DOHH2 (cell line): ENCODE measurements around the gene PIK3C2B.

ENCODE experiments used
- CTCF ChIP-seq: fragments of 200-600 bp; sonication (generic); IDR thresholded peaks from one replicate; pipeline ENCODE4 v1.5.1; 2014; ENCODE audit warnings: antibody characterized with exemption, mild to moderate bottlenecking, low read depth, low read length; ENCODE audit not compliant: poor library complexity, severe bottlenecking
- EZH2phosphoT487 ChIP-seq: fragments of 200-600 bp; sonication (generic); IDR thresholded peaks from 2 replicates; pipeline ENCODE4 v1.6.1; 2017; ENCODE audit warnings: borderline replicate concordance, mild to moderate bottlenecking, antibody characterized with exemption, low read length, moderate library complexity, mixed read lengths

- no peak for TF ChIP-seq CTCF
- no peak for TF ChIP-seq EZH2phosphoT487
Observed at GRCh38 chr1:204460346-204460745, 34.3 kb downstream of the PIK3C2B start.
